IPS-20b (cell line): ENCODE measurements around the gene RCE1.

Source experiments
- H3K27ac ChIP-seq: one replicate; pipeline ENCODE4 v1.5.1; 2013; ENCODE audit warnings: low read length
- H3K27me3 ChIP-seq: 2 replicates; pipeline ENCODE4 v1.6.1; 2013; ENCODE audit warnings: mild to moderate bottlenecking, low read length, inconsistent platforms; ENCODE audit not compliant: insufficient read depth
- H3K36me3 ChIP-seq: 2 replicates; pipeline ENCODE4 v1.6.1; 2013; ENCODE audit warnings: low read depth, mild to moderate bottlenecking, inconsistent platforms, low read length, moderate library complexity; ENCODE audit not compliant: insufficient read depth
- H3K4me1 ChIP-seq: 2 replicates; pipeline ENCODE4 v1.6.1; 2013; ENCODE audit warnings: mild to moderate bottlenecking, control low read depth, inconsistent platforms, low read length, moderate library complexity; ENCODE audit not compliant: insufficient read depth
- H3K4me3 ChIP-seq: 2 replicates; pipeline ENCODE4 v1.5.1; 2013; ENCODE audit warnings: mild to moderate bottlenecking, low read length, inconsistent platforms
- H3K9ac ChIP-seq: 2 replicates; pipeline ENCODE4 v1.6.1; 2013; ENCODE audit warnings: low read depth, mild to moderate bottlenecking, inconsistent platforms, low read length, moderate library complexity
- H3K9me3 ChIP-seq: 2 replicates; pipeline ENCODE4 v1.6.1; 2013; ENCODE audit warnings: mild to moderate bottlenecking, low read depth, low read length, inconsistent platforms; ENCODE audit not compliant: insufficient read depth

The RCE1 gene

DNA sequence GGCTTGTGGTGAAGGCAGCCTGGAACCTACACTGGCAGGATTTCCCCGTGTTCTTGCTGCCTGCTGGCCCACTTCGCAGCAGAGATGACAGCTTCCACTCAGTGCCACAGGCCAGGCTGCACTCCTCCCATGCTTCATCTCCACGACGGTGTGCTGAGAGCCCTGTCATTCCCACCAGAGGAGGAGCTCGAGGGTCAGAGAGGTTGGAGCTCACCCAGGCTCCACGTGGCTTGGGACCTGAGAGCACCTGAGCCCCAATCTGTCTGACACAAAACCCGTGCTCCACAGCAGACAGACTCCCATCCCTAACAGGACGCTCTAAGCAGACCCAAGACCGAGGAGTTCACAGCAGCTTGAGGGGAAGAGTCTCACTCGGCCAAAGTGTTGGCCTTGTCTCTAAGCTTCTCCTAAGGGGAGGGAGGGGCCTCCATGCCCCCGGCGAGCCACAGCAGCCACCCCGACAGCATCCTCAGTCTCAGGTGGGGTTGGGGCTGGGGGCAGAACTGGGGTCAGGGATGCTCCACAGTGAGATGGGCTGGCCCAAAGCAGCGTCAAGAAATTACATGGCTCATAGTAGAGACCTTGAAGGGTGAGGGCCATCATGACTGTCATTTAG is 24.3 kb downstream of the RCE1 start:
- no peak overlapping the region for H3K27ac ChIP-seq
- H3K36me3 ChIP-seq, result no peaks in the 10 kb centered on the region
- no peaks in the 10 kb centered on the region for H3K9me3 ChIP-seq
- H3K27me3 ChIP-seq, result no peaks in the 10 kb centered on the region
- H3K4me3 ChIP-seq, result no peak overlapping the region
- H3K9ac ChIP-seq, result no peak overlapping the region
- no peaks in the 10 kb centered on the region for H3K4me1 ChIP-seq

DNA sequence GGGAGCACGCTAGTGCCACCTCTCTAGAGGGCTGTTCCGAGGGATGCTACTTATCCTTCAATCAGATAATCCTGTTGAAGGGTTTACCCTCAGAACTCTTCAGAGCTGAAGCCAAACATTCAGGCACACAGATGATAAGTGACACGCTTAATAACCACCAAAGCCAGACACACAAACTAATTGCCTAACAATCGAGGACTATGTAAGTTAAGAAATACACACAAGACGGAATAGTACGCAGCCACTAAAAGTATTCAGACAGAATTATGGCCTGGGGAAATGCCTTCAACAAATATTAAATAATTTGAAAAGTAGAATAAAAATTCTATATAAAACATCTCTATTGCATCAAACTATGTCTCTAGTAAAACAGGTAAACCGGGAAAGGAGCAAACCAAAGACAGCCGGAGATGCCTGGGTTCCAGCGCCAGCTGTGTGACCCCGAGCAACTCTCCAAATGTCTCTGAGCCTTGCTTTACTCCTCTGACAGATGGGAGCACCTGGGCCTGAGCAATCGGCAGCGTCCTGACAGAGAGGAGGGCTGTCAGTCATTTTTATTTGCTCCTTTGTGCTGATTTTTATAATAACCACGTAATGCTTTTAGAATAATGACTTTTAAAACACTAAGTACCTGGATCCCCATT is 25.0 kb downstream of the RCE1 start:
- H3K27me3 ChIP-seq, result no peaks in the 10 kb centered on the region
- H3K4me3 ChIP-seq, result no peak overlapping the region
- H3K36me3 ChIP-seq, result no peaks in the 10 kb centered on the region
- H3K4me1 ChIP-seq, result no peaks in the 10 kb centered on the region
- no peak overlapping the region for H3K27ac ChIP-seq
- H3K9me3 ChIP-seq, result no peaks in the 10 kb centered on the region
- no peak overlapping the region for H3K9ac ChIP-seq

DNA sequence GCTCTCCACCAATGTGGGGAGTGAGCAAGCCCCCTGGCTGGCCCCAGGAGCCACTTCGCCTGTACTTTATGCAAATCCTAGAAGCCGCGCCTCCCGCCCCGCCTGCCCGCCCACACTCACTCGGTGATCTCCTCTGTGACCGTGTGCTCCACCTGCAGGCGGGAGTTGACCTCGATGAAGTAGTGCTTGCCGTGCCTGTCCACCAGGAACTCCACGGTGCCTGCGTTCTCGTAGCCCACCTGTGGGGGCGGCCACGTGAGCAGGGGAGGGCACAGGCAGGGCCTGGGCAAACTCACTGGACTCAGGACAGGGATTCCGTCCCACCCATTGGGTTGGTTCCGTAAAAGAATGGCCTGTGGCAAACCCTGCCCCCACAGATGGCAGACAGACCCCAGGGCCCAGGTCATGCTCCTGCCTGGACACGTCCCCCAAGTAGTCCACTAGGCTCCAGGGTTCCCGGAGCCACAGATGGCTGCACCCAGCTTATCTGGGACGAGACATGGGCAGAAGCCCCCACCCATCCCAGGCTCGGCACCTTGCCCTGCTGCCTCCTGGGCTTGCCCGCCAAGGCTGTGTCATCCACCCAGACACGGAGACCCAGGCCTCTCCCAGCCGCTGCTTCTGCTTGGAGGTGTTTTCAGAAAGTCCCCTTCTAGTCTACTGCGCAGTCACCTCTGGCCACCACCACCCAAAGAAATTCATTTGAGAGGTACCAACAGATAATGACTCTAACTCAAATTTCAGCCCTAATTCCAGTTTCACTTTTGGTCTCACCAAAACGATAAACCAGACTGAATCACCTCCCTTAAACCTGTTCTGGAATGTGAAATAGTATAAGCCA is 25.7 kb downstream of the RCE1 start:
- no peak overlapping the region for H3K27ac ChIP-seq
- H3K9ac ChIP-seq, result no peak overlapping the region
- no peaks in the 10 kb centered on the region for H3K27me3 ChIP-seq
- no peaks in the 10 kb centered on the region for H3K36me3 ChIP-seq
- H3K4me3 ChIP-seq, result no peak overlapping the region
- no peaks in the 10 kb centered on the region for H3K4me1 ChIP-seq
- H3K9me3 ChIP-seq, result no peaks in the 10 kb centered on the region

DNA sequence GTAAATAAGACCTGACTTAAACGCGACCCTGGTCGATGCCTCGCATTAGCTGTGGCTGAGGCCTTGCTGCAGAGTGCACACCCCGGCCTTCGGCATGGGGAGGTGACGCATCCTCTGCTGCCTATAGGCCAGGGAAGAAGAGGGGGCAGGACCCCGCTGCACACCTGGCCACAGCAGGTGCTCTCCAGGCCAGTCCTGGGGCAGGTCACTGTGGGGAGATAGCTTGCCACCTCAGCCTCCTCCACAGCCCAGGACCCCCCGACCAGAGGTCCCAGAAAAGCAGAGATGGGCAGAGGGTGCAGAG is 26.3 kb downstream of the RCE1 start:
- Histone ChIP-seq H3K36me3 (no peaks in the 10 kb centered on the region), H3K9ac (no peak overlapping the region), H3K9me3 (no peaks in the 10 kb centered on the region), H3K27me3 (no peaks in the 10 kb centered on the region), H3K4me3 (no peak overlapping the region), H3K4me1 (no peaks in the 10 kb centered on the region), H3K27ac (no peak overlapping the region)

DNA sequence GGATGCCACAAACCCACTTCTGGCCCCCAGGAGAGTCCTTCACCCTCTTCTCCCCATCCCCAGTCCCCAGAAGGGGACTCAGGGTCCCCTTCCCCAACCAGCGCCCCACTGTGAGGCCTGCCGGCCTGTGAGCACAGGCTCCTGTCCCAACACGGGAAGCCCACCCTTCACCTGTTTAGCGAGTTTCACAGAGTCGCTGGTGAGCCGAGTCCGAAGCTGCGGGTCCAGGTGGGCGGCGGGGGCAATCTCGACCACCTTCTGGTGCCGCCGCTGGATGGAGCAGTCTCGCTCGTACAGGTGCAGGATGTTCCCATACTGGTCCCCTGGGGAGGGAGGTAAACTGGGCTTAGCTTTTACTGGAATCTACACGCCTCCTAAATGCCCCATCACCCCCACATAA is 26.9 kb downstream of the RCE1 start:
- Histone ChIP-seq H3K27me3 (no peaks in the 10 kb centered on the region), H3K9ac (no peak overlapping the region), H3K4me1 (no peaks in the 10 kb centered on the region), H3K36me3 (no peaks in the 10 kb centered on the region), H3K4me3 (no peak overlapping the region), H3K27ac (no peak overlapping the region), H3K9me3 (no peaks in the 10 kb centered on the region)

DNA sequence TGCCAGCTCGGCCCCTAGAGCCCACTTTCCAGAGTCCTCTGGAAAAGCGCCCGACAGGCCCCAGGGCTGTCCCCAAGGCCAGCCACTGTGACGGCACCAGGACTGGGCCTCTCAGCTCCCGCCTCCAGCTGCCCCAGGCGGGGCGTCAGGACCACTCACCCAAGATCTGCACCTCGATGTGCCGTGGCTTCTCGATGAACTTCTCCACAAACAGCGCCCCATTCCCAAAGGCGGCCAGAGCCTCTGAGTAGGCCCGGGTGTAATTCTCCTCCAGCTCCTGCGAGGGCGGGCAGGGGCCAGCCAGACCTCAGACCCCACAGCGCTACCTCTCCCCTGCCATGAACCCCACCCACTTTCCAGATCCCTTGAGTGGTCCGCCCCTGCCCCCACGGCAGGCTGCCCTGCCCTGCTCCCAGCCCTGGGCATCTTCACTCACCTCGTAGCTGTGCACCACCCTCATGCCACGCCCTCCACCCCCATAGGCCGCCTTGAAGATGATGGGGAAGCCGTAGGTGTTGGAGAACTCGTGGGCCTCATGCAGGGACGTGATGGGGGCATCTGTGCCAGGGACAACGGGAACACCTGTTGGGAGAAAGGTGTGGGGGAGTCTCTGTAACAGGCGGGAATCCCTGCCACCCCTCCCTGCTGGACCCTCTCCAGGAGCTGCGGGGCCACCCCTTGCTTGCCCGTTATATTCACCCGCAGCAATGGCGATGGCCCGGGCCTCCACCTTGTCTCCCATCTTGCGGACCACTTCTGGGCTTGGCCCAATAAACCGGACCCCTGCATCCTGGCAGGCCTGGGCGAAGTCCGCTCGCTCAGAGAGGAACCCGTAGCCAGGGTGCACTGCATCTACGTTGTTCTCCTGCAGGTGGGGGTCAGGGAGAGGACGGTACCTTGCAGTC is 27.6 kb downstream of the RCE1 start:
- no peaks in the 10 kb centered on the region for H3K27me3 ChIP-seq
- no peak overlapping the region for H3K9ac ChIP-seq
- no peak overlapping the region for H3K4me3 ChIP-seq
- H3K4me1 ChIP-seq, result no peaks in the 10 kb centered on the region
- no peaks in the 10 kb centered on the region for H3K9me3 ChIP-seq
- H3K27ac ChIP-seq, result no peak overlapping the region
- H3K36me3 ChIP-seq, result no peaks in the 10 kb centered on the region

DNA sequence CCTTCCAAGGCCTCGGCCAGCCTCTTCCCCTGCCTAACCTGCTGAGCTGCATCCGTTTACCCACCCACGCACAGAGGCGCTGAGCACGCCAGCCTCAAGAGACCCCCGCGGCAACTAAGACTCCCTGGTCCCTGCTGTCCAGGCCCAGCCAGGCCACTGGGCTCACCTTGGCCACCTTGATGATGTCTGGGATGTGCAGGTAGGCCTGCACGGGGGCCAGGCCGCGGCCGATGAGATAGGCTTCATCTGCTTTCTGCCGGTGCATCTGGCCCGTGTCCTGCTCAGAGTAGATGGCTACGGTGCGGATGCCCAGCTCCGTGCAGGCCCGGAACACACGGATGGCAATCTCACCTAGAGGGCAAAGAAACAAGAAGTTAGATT is 28.3 kb downstream of the RCE1 start:
- no peaks in the 10 kb centered on the region for H3K27me3 ChIP-seq
- no peak overlapping the region for H3K27ac ChIP-seq
- no peak overlapping the region for H3K9ac ChIP-seq
- no peaks in the 10 kb centered on the region for H3K4me1 ChIP-seq
- no peaks in the 10 kb centered on the region for H3K36me3 ChIP-seq
- no peak overlapping the region for H3K4me3 ChIP-seq
- no peaks in the 10 kb centered on the region for H3K9me3 ChIP-seq

DNA sequence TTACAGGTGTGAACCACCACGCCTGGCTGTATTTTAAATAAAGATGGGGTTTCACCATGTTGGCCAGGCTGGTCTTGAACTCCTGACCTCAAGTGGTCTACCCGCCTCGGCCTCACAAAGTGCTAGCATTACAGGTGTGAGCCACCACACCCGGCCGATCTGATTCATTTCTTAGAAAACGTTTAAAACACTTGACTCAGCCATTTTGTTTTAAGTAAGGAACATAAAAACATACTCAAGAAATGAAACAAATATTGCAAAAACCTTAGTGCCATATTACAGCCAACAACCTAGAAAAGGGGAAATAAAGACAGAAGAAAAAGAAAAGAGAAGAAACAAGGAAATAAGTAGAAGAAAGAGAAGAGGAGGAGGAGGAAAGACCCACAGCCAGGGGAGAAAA is 31.0 kb downstream of the RCE1 start:
- no peaks in the 10 kb centered on the region for H3K9me3 ChIP-seq
- H3K4me1 ChIP-seq, result no peaks in the 10 kb centered on the region
- H3K27me3 ChIP-seq, result no peaks in the 10 kb centered on the region
- no peak overlapping the region for H3K9ac ChIP-seq
- no peak overlapping the region for H3K27ac ChIP-seq
- no peak overlapping the region for H3K4me3 ChIP-seq
- no peaks in the 10 kb centered on the region for H3K36me3 ChIP-seq

DNA sequence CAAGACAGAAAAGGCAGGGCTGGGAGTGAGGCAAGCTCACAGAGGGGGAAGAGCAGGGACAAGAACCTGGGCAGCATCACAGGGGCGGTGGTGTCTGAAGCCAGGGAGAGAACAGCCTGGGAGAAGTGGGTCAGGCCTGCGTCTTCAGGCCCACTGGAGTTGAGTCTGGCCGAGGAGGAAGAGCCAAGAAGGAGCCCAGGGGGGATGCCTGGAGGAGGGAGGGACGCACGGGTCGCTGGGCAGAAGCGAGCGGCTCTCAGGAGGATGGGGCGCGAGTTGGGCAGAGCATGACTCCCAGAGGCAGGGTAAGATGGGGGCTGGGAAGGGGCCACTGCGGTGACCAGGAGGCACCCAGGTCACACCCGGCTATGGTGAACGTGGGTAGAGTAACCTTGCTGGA is 32.1 kb downstream of the RCE1 start:
- H3K36me3 ChIP-seq, result no peaks in the 10 kb centered on the region
- no peaks in the 10 kb centered on the region for H3K9me3 ChIP-seq
- peaks cover 1% of the 10 kb centered on the region; the same call in 1 of the 2 replicates for H3K4me1 ChIP-seq
- H3K9ac ChIP-seq, result no peak overlapping the region
- no peak overlapping the region for H3K4me3 ChIP-seq
- no peaks in the 10 kb centered on the region for H3K27me3 ChIP-seq
- H3K27ac ChIP-seq, result no peak overlapping the region

DNA sequence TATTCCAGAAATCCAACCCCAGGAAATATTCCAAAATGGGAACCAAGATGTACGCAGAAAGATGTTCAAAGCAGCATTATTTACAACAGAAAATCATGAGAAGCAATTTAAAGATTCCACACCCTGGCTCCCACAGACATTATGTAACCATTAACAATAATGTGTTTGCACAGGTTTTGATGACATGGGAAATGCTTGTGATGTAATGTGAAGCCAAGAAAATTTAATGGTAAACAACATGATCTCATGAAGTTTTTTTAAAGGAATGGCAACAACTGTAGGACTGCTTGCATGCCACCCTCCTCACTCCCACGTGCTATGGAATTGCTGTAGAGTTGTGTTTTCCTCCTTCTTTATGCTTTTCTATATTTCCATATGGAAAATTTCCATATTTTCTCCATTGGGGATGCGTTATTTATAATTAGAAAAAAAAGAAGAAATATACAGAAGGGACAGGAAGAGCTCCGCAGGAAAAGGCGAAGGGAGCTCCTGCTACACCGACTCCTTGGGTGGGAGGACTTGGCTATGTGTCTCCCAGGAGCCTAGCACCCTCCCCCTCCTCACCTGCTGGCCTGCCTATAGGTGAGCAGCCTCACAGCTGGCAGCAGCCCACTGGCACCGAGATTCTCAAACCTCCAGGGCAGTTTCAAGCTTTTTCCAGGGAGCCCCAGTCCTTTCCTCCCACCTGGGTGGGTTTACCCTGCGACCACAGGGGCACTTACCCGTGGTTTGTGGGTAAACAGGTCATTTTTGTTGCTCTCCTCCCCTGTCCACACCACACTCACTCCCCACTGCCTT is 34.5 kb downstream of the RCE1 start:
- Histone ChIP-seq H3K27ac (no peak overlapping the region), H3K36me3 (no peaks in the 10 kb centered on the region), H3K9me3 (no peaks in the 10 kb centered on the region), H3K9ac (no peak overlapping the region), H3K4me1 (peaks cover 10% of the 10 kb centered on the region; the same call in 1 of the 2 replicates), H3K27me3 (no peaks in the 10 kb centered on the region), H3K4me3 (no peak overlapping the region)

DNA sequence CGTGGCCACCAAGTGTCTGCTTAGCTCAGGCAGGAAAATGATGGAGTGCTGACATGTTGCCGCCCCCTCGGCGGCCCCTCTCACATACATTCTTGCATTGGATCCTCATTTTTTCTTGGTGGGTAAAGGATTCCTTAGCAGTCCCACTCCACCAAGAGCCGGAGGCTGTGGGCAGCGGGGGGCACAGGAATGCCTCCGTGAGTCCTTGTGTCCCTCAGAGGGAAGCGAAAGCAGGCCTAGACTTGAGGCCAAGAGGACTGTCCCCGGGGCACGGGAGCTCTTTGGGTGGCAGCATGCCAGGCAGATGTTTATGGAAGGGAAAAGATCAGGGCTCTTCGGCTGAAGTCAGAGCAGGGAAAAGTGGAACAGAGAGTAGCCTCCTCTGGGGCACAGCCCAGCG is 35.2 kb downstream of the RCE1 start:
- no peak overlapping the region for H3K9ac ChIP-seq
- H3K36me3 ChIP-seq, result no peaks in the 10 kb centered on the region
- no peak overlapping the region for H3K27ac ChIP-seq
- H3K9me3 ChIP-seq, result no peaks in the 10 kb centered on the region
- H3K27me3 ChIP-seq, result no peaks in the 10 kb centered on the region
- H3K4me1 ChIP-seq, result peaks cover 10% of the 10 kb centered on the region; the same call in 1 of the 2 replicates
- no peak overlapping the region for H3K4me3 ChIP-seq
